ENCODE results near the gene CLSTN2.

Gene CLSTN2

GRCh38 chr3:139935016-139935865, at the start of gene CLSTN2:
Gene CLSTN2, plus strand, starts transcription at chr3:139935185.
- DNase-seq: peak; percentile 31

DNA sequence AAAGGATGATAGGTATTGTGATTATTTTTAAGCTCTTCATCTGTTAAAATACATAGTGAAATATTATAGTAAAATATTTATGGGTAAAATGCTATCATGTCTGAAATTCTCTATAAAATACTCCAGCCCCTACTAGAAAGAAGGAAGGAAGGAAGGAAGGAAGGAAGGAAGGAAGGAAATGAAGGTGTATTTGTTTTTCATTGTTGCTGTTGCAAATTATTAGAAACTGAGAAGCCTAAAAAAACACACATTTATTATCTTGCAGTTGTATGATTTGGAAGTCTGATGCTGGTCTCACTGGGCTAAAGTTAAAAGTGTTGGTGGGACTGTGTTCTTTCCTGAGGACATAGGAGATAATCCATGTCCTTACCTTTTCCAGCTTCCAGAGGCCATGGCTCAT, 47.6 kb upstream of the CLSTN2 start:
- DNase-seq: no peak

- no peak for DNase-seq
Observed at GRCh38 chr3:139888561-139889140, 46.3 kb upstream of the CLSTN2 start.

DNA sequence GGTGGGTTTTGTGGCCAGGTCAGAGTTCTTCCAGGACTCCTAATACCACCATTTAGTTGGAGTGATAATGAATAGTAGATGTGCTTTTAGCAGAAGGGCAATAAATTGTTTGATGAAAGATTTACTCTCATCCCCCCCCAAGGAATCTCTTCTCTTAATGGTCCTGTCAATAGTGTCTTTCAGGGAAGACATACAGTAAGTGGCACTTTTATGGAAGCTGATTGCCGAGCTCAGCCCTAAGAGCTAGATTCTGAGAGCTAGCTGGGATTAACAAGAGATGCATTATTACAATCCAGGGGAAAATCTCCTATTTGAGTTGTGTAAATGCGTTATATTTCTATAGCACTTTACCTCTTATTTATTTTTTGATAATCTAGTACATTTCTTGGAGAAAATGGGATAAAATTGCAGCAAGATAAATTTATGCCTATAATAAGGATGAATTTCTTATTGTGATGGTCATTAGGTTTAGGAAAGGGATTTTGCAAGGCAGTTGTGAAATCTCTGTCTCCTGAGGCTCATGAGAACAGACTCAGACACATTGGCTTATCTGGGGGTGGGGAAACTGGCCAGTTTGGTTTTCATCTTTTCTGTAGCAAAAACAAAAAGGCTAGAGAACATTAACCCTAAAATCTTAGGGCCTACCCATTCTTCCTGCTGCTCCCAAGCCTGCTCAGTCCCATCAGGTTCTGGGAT, 41.6 kb upstream of the CLSTN2 start:
- no peak for DNase-seq

- no peak for DNase-seq
Observed at GRCh38 chr3:139893963-139894642, 40.9 kb upstream of the CLSTN2 start.

- DNase-seq: no peak
Observed at GRCh38 chr3:139894643-139894989, 40.4 kb upstream of the CLSTN2 start.

DNA sequence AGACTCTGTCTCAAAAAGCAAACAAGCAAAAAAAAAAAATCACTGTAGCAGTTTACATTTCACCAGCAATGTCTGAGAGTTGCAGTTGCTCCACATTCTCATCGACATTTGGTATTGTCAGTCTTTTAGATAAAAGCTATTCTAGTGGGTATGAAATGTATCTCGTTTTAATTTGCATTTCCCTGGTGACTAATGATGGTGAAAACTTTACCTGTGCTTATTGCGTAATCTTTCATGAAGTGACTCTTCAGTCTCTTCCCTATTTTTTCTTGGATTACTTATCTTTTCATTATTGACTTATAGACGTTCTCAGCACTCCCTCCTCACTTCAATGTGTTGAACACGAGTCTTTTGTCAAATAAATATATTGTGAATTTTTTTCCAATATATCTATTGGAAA, 37.2 kb upstream of the CLSTN2 start:
- DNase-seq: no peak

GRCh38 chr3:139906418-139906817, 28.6 kb upstream of the CLSTN2 start:
- no peak for DNase-seq

DNA sequence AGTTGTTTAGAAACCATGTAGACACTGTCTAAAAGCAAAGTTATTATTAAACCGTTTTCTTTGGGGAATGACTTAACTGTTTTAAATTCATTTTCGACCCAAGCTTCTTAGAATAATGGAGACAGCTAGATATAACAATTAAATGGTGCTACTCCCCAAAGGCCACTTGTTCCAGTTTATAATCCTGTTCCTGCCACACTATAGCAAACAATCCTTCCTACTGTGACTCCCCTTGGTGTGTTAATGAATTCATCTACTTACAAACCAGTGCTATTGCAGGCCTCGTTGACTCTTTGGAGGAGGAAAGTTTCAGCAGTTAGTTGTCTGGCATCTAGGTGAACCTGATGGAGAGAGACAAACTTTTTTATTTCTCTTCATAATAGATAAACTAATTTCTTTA, 25.2 kb upstream of the CLSTN2 start:
- no peak for DNase-seq

DNA sequence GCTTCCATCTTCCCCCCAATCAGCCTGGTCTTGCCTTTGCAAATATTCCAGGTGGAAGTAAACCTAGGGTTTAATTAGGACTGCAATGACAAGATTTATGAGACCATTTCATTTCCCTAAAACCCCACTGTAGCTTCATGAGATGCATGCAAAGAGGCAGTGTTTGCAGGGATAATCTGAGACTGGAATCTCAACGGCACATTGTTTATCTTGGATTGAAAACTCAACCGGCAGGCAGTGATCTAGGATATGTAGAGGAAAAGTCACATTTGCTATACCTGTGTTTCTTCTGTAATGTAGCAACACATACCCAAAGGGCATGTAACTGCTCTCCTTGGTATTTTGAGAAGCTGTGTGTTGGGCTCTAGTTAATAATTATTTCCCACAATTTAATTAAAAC, 18.7 kb upstream of the CLSTN2 start:
- DNase-seq: no peak

- DNase-seq: no peak
Observed at GRCh38 chr3:139917226-139917785, 17.7 kb upstream of the CLSTN2 start.

DNA sequence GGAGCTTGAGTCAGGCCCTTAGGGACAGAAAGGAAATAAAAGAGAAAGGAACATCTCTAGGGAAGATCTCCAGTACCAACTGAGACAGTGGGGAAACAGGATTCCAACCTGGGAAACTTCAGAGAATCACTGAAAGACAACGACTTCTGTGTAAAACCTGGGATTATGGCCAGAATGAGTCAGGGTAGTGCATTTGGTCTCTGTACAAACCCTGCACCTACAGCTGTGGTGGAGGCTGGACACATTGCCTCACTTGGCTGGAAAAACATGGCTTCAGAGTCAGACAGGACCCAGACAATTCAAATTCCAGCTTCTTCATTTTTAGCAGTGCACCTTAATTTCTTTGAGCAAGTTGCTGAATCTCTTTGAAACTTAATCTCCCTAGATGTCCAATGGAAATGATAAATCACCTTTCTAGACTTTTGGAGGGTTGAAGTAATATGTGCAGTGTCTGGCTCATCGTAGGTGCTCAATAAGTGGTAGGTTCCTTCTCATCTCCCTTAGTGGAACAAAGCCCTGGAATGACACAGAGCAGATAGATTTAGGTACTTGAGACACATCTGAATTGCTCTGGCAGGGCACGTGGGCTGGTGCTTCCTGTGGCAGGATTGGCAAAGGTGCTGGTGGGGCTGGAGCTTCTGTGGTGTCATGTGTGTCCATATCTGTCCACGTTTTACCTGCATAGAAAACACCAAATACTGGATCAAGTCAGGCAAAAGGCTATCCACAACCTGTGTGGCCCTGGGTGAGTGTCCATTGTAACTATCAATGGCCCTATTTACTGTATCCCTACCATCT, 6.1 kb upstream of the CLSTN2 start:
- no peak for DNase-seq

GRCh38 chr3:139930211-139930610, 4.8 kb upstream of the CLSTN2 start:
- no peak for DNase-seq

GRCh38 chr3:139933766-139934165, 1.2 kb upstream of the CLSTN2 start:
- DNase-seq: no peak

DNA sequence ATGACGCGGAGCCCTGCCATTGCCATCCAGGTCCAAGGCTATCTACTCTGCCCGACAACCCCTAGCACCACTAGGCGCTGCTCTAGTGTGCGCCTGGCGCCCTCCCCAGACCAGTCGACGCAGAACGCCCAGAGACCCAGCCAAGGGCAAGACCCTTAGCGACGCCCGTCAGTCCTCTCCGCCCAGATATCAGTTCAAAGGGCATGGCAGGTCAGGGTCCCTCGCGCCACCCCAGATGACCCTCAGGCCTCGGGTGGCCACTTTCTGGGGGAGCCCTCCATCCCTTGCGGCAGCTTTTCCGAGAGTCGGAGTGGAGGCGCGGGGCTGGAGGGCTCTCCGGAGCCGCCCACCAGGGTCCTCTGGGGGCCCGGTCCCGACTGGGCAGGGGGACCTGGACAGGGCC, 371 bp upstream of the CLSTN2 start:
- DNase-seq: no peak

DNA sequence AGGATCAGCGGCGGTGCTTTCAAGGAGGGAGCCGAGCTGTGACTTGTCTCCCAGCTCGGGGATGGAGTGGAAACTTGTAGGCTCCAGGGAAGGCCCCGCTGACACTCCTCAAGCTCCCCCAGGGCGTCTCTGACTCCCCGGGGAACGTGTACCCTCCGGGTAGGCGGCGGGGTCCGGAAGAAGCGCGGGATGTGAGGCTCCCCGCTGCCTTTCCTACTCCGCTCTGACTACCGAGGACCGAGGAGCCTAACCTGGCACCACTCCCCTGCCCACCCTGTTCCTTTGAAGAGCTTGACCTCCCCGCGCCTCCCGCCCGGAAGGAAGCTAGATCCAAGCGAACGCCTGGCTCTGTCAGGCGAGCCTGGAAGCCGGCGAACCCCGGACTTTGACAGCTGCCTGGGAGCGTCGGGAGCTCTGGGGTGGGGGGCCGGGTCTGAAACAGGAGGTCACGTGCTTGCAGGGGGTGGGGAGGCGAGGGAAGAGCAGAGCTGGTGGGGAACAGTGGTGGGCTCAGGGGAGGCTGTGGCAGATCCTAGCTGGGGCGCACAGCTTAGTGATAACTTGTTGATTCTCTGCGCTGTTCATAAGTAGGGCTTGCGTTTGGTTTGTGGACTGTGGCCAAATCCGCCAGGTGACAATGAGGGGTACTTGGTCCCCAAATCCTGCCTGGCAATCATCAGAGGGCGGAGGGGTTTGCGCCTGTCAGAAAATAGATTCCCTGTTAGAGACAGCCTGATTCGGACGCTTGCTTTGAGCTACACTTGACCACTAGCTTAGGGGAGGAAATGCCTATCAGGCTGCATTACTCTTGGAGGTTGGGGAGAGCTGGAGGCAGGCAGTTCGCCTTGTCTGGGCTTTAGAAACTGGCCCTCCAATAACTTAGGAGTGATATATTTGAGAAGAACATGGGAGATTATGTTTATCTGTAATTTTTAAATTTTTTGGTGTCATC, 1.2 kb downstream of the CLSTN2 start:
- DNase-seq: no peak

GRCh38 chr3:139937674-139938279, 2.8 kb downstream of the CLSTN2 start:
- DNase-seq: peak; percentile 43

GRCh38 chr3:139939681-139940190, 4.8 kb downstream of the CLSTN2 start:
- no peak for DNase-seq

DNA sequence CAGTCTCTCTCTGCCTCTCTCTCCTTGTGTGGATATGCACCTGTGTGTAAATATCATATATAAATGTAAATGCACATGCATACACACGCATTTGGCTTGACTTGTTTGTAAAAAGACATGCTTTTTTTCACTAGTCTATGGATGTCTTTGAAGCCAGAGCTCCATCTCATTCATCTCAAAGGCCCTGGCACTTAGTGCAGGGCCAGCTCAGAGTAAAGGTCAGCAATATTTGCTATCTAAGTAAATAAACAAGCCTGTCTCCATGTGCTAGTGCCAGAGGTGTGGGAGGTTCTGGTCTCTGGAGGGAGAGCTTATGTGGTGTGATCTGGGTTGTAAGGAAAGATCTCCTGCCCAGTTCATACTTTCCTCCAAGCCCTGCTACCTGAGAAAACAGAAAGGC, 5.6 kb downstream of the CLSTN2 start:
- DNase-seq: no peak

DNA sequence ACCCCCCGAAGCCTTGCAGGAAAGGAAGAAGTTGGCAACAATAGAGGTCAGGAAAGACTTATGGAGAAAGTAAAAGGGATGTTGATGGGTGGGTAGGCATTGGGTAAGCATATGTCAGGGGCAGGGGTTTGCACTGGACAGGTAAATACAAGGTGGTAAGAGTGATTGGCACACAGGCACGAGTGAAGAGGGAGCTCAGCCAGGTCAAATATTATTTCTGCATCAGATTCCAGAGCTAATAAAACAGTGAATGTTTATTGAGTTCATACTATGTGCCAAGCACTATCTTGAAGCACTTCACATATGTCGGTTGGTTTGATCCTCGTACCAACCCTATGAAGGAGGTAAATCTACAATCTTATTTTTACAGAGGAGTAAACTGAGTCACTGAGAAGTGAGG, 6.6 kb downstream of the CLSTN2 start:
- DNase-seq: no peak

Measured in GOT3 (cell line).